ENCODE data around the gene GAS2L3.
"Not testable (repeated sequence)": the region's sequence is repeated elsewhere in the genome, so short reads cannot be mapped to it uniquely, and the experiment has no call there.

The GAS2L3 gene

GRCh38 chr12:100573292-100574186 is at the start of gene GAS2L3:
GAS2L3 (plus strand) TSS chr12:100573684; CDS start chr12:100594905, 21,221 bp downstream.
- DNase-seq = peak; percentile 88 to 95

- DNase-seq = no peak
Measured at GRCh38 chr12:100528034-100528433, 45.5 kb upstream of the GAS2L3 start.

- peak; percentile 6 to 35 for DNase-seq
Measured at GRCh38 chr12:100528471-100529127, 44.9 kb upstream of the GAS2L3 start.

- no peak for DNase-seq
Measured at GRCh38 chr12:100529756-100530350, 43.6 kb upstream of the GAS2L3 start.

GRCh38 chr12:100533376-100533775 is 40.1 kb upstream of the GAS2L3 start:
- DNase-seq = peak; percentile 85 to 92

- DNase-seq = no peak
Measured at GRCh38 chr12:100534625-100535227, 38.8 kb upstream of the GAS2L3 start.

GRCh38 chr12:100539202-100539601 is 34.3 kb upstream of the GAS2L3 start:
- no peak for DNase-seq

GRCh38 chr12:100544165-100544564 is 29.3 kb upstream of the GAS2L3 start:
- DNase-seq = no peak

- no peak for DNase-seq
Measured at GRCh38 chr12:100545092-100545491, 28.4 kb upstream of the GAS2L3 start.

GRCh38 chr12:100553936-100554335 is 19.5 kb upstream of the GAS2L3 start:
- DNase-seq = peak in 1 of 2 experiments; percentile 19

GRCh38 chr12:100554608-100555077 is 18.8 kb upstream of the GAS2L3 start:
- peak; percentile 80 to 92 for DNase-seq

GRCh38 chr12:100555722-100556121 is 17.8 kb upstream of the GAS2L3 start:
- no peak for DNase-seq

- no peak for DNase-seq
Measured at GRCh38 chr12:100557357-100557756, 16.1 kb upstream of the GAS2L3 start.

GRCh38 chr12:100559261-100559660 is 14.2 kb upstream of the GAS2L3 start:
- DNase-seq = not testable (repeated sequence)

- DNase-seq = no peak
Measured at GRCh38 chr12:100564090-100564489, 9.4 kb upstream of the GAS2L3 start.

- no peak for DNase-seq
Measured at GRCh38 chr12:100564905-100565467, 8.5 kb upstream of the GAS2L3 start.

- no peak for DNase-seq
Measured at GRCh38 chr12:100565987-100566545, 7.4 kb upstream of the GAS2L3 start.

- no peak for DNase-seq
Measured at GRCh38 chr12:100566887-100567637, 6.4 kb upstream of the GAS2L3 start.

- DNase-seq = no peak
Measured at GRCh38 chr12:100567945-100568344, 5.5 kb upstream of the GAS2L3 start.

GRCh38 chr12:100572184-100572583 is 1.3 kb upstream of the GAS2L3 start:
- DNase-seq = no peak
